ENCODE results near the gene ETNK2. TPM values are rescaled to one million over a fixed set of nuclear protein-coding genes. Genes with fewer than 3 reads are reported as not detected.

ETNK2 gene
- total and polyA plus RNA-seq, 2 of the 8 experiments (the other 6 are each of a cell fraction or from before 2014, with no cell fraction given) = 20.1 to 26.7 TPM

- TF ChIP-seq MAFK (IDR thresholded peaks at IDR 0.05; ENCODE audit: low read depth, low read length) = no peak
- no peak for TF ChIP-seq GABPA (IDR thresholded peaks at IDR 0.05; ENCODE audit: borderline replicate concordance, insufficient read depth, low read length)
- TF ChIP-seq RNF2 (IDR thresholded peaks at IDR 0.05; ENCODE audit: borderline replicate concordance, low read depth, low read length, missing control alignments, poor library complexity, severe bottlenecking) = no peak
- no peak for TF ChIP-seq PHF8 (conservative IDR thresholded peaks at IDR 0.05; ENCODE audit: low read depth, low read length)
- no peak for TF ChIP-seq KDM4A (IDR thresholded peaks at IDR 0.05; ENCODE audit: low read depth, low read length, severe bottlenecking)
- TF ChIP-seq ATF3 (IDR thresholded peaks at IDR 0.05; ENCODE audit: insufficient read depth, low read depth, low read length) = no peak
- no peak for TF ChIP-seq SRF (IDR thresholded peaks at IDR 0.05; ENCODE audit: low read depth, low read length)
Observed at GRCh38 chr1:204121840-204122555, 29.8 kb downstream of the ETNK2 start (continued).
